SJSA1 (cell line): Measurements from ENCODE around the gene TFF2. TPM values are rescaled to one million over a fixed set of nuclear protein-coding genes. Genes with fewer than 3 reads are reported as not detected.

Experiments
- DNase-seq, 2 experiments: peaks; one replicate each; pipeline ENCODE4 v3.0.0-alpha.2; 2015 to 2020; ENCODE audit warnings: low spot score in 2 of 2, low read depth in 1 of 2
- H3K27ac ChIP-seq: fragments of 250-450 bp; sonication (Bioruptor Pico); 2 replicates; pipeline ENCODE4 v1.5.1; 2020; ENCODE audit warnings: mild to moderate bottlenecking, moderate library complexity
- H3K27me3 ChIP-seq: fragments of 250-450 bp; sonication (Bioruptor Pico); replicated peaks from 2 replicates; pipeline ENCODE4 v1.5.1; 2020; ENCODE audit warnings: mild to moderate bottlenecking, moderate library complexity
- H3K36me3 ChIP-seq: fragments of 250-450 bp; sonication (Bioruptor Pico); 2 replicates; pipeline ENCODE4 v1.5.1; 2020; ENCODE audit warnings: mild to moderate bottlenecking
- H3K4me1 ChIP-seq: fragments of 250-450 bp; sonication (Bioruptor Pico); replicated peaks from 2 replicates; pipeline ENCODE4 v1.6.1; 2021; ENCODE audit warnings: mild to moderate bottlenecking
- H3K4me3 ChIP-seq: fragments of 250-450 bp; sonication (Bioruptor Pico); 2 replicates; pipeline ENCODE4 v1.5.1; 2020; ENCODE audit warnings: mild to moderate bottlenecking
- H3K9me3 ChIP-seq: fragments of 250-450 bp; sonication (Bioruptor Pico); replicated peaks from 2 replicates; pipeline ENCODE4 v1.5.1; 2020; ENCODE audit warnings: mild to moderate bottlenecking
- total RNA-seq: library from RNA; depleted of rRNA; stranded (reverse); fragments of >200 nt; shearing (Covaris generic); gene quantifications from 2 replicates; pipeline ENCODE4 v1.2.3, GENCODE V29; 2014

TFF2 gene
- total RNA-seq, 1 experiment from 2014 or later: not detected

DNA sequence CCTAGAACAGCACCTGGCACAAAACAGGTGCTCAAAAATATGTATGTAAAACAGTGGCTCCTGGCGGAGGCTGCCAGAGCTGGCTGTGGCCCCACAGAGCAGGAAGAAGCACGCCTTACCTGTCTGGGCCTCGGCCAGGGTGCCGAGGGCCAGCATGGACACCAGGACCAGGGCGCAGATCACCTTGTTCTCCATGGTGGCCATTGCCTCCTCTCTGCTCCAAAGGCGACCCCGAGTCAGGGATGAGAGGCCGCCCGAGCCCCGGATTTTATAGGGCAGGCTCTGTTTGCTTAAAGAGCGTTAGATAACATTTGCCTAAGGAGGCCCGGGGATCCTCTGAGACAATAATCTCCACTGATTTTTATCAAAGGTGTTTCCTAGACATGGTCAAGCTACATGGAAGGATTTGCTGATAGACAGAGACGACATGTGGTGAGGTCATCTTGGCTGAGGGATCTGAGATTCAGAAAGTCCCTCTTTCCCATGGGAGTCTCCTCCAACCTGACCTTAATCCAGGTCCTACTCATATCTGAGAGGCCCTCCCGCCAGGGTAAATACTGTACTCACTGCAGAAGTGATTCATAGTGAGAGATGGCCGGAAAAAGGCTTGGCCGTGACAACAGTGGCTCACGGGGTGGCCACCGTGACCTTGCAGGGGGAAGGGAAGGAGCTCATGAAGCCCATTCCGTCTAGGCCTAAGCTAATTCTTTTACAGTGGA is 15.7 kb upstream of the TFF2 start, which contains the start of gene TFF1:
Gene TFF1, minus strand, starts transcription at position 244 of the 719 bp plus-strand sequence. Its CDS starts 40 bp downstream, at position 204.
- peaks cover 12% of the 10 kb centered on the region for H3K4me1 ChIP-seq
- H3K36me3 ChIP-seq: no peaks in the 10 kb centered on the region
- DNase-seq: peak; percentile 58 to 65
- no peaks in the 10 kb centered on the region for H3K9me3 ChIP-seq
- no peak within 1 kb of the TSS for H3K4me3 ChIP-seq
- 0 out of 2 replicates have a peak, but pooled peaks cover 3% of the 10 kb centered on the region for H3K27me3 ChIP-seq
- peak within 1 kb of the TSS; percentile 47 for H3K27ac ChIP-seq

DNA sequence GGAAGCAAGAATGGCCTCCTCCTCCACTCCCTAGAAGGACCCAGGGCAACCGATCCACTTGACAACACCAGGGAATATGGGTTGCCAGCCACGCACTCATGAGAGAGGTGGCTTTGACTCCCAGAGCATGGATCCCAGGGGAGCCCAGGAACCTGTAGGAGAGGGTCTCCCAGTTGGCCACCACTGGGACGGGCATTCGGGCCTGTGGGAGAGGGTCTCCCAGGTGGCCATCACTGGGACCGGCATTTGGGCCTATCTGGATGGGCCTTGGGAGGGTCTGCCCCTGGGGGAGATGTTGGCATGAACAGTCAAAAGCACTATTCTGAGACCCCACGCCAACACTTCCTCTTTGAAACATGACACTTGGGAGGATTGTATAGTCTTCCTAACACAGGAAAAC is 15.0 kb upstream of the TFF2 start:
- H3K4me3 ChIP-seq: no peak overlapping the region
- 0 out of 2 replicates have a peak, but pooled peaks cover 3% of the 10 kb centered on the region for H3K27me3 ChIP-seq
- no peak for DNase-seq
- no peaks in the 10 kb centered on the region for H3K36me3 ChIP-seq
- peaks cover 12% of the 10 kb centered on the region for H3K4me1 ChIP-seq
- H3K9me3 ChIP-seq: no peaks in the 10 kb centered on the region
- H3K27ac ChIP-seq: no peak overlapping the region

GRCh38 chr21:42364304-42364865 is 13.6 kb upstream of the TFF2 start:
- 0 out of 2 replicates have a peak, but pooled peaks cover 3% of the 10 kb centered on the region for H3K27me3 ChIP-seq
- DNase-seq: no peak
- peaks cover 12% of the 10 kb centered on the region for H3K4me1 ChIP-seq
- H3K4me3 ChIP-seq: no peak overlapping the region
- no peak overlapping the region for H3K27ac ChIP-seq
- H3K36me3 ChIP-seq: no peaks in the 10 kb centered on the region
- H3K9me3 ChIP-seq: no peaks in the 10 kb centered on the region

DNA sequence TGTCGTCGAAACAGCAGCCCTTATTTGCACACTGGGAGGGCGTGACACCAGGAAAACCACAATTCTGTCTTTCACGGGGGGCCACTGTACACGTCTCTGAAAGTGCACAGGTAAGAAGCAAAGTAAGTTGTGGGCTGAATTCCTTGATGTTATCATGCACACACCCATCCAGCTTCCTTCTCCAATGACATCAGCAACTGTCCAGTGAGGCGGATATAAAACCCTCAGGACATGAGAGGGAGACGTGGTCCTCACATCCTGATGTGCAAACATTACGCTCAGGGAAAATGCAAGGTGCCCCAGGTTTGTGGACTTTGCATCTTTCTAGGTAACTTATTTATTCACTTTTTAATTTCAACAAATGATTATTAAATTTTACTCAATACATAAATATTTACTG is 12.5 kb upstream of the TFF2 start:
- no peak overlapping the region for H3K4me3 ChIP-seq
- no peaks in the 10 kb centered on the region for H3K9me3 ChIP-seq
- DNase-seq: no peak
- 0 out of 2 replicates have a peak, but pooled peaks cover 3% of the 10 kb centered on the region for H3K27me3 ChIP-seq
- H3K4me1 ChIP-seq: peaks cover 12% of the 10 kb centered on the region
- no peak overlapping the region for H3K27ac ChIP-seq
- no peaks in the 10 kb centered on the region for H3K36me3 ChIP-seq

GRCh38 chr21:42362700-42363099 is 11.9 kb upstream of the TFF2 start:
- DNase-seq: no peak

DNA sequence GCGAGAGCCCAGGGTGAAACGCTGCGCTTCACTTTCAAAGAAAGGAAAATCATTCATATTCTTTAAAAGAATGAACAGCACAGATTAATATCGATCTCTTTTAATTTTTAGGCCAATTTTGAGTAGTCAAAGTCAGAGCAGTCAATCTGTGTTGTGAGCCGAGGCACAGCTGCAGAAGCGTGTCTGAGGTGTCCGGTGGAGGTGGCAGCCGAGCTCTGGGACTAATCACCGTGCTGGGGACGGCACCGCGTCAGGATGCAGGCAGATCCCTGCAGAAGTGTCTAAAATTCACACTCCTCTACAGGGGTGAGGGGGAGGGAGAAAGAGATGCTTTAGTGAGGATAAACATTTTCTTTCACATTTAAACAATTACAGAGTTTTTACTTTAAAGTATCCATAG is 11.4 kb upstream of the TFF2 start:
- no peaks in the 10 kb centered on the region for H3K36me3 ChIP-seq
- H3K27ac ChIP-seq: no peak overlapping the region

More at GRCh38 chr21:42362700-42363099, 11.9 kb upstream of the TFF2 start:
- 0 out of 2 replicates have a peak, but pooled peaks cover 3% of the 10 kb centered on the region for H3K27me3 ChIP-seq
- H3K36me3 ChIP-seq: no peaks in the 10 kb centered on the region
- no peak overlapping the region for H3K4me3 ChIP-seq
- peaks cover 12% of the 10 kb centered on the region for H3K4me1 ChIP-seq
- no peak overlapping the region for H3K27ac ChIP-seq
- H3K9me3 ChIP-seq: no peaks in the 10 kb centered on the region

GRCh38 chr21:42361286-42361685 is 10.5 kb upstream of the TFF2 start:
- Histone ChIP-seq H3K9me3 (no peaks in the 10 kb centered on the region), H3K4me1 (peaks cover 3% of the 10 kb centered on the region), H3K36me3 (no peaks in the 10 kb centered on the region), H3K27ac (no peak overlapping the region), H3K4me3 (no peak overlapping the region), H3K27me3 (0 out of 2 replicates have a peak, but pooled peaks cover 3% of the 10 kb centered on the region)
- no peak for DNase-seq

More for the DNA sequence above, 11.4 kb upstream of the TFF2 start:
- no peak overlapping the region for H3K4me3 ChIP-seq
- H3K27me3 ChIP-seq: 0 out of 2 replicates have a peak, but pooled peaks cover 3% of the 10 kb centered on the region
- H3K9me3 ChIP-seq: no peaks in the 10 kb centered on the region
- no peak for DNase-seq
- peaks cover 12% of the 10 kb centered on the region for H3K4me1 ChIP-seq

- no peaks in the 10 kb centered on the region for H3K4me1 ChIP-seq
- DNase-seq: peak; percentile 51 to 64
- H3K4me3 ChIP-seq: no peak overlapping the region
- no peaks in the 10 kb centered on the region; the same call in 1 of the 2 replicates for H3K9me3 ChIP-seq
- 0 out of 2 replicates have a peak, but pooled peaks cover 3% of the 10 kb centered on the region for H3K27me3 ChIP-seq
- H3K36me3 ChIP-seq: no peaks in the 10 kb centered on the region
- H3K27ac ChIP-seq: no peak overlapping the region
Observed at GRCh38 chr21:42360317-42360716, 9.5 kb upstream of the TFF2 start.

GRCh38 chr21:42358937-42359336 is 8.1 kb upstream of the TFF2 start:
- Histone ChIP-seq H3K27ac (no peak overlapping the region), H3K9me3 (no peaks in the 10 kb centered on the region; the same call in 1 of the 2 replicates), H3K27me3 (0 out of 2 replicates have a peak, but pooled peaks cover 3% of the 10 kb centered on the region), H3K36me3 (no peaks in the 10 kb centered on the region), H3K4me3 (no peak overlapping the region), H3K4me1 (no peaks in the 10 kb centered on the region)
- no peak for DNase-seq

- 0 out of 2 replicates have a peak, but pooled peaks cover under 1% of the 10 kb centered on the region for H3K27me3 ChIP-seq
- H3K4me3 ChIP-seq: no peak overlapping the region
- H3K36me3 ChIP-seq: no peaks in the 10 kb centered on the region
- H3K9me3 ChIP-seq: no peaks in the 10 kb centered on the region; the same call in 1 of the 2 replicates
- no peaks in the 10 kb centered on the region for H3K4me1 ChIP-seq
- DNase-seq: no peak
- no peak overlapping the region for H3K27ac ChIP-seq
Observed at GRCh38 chr21:42358261-42358660, 7.5 kb upstream of the TFF2 start.

GRCh38 chr21:42357307-42357706 is 6.5 kb upstream of the TFF2 start:
- Histone ChIP-seq H3K9me3 (no peaks in the 10 kb centered on the region; the same call in 1 of the 2 replicates), H3K36me3 (no peaks in the 10 kb centered on the region), H3K4me3 (no peak overlapping the region), H3K27me3 (no peaks in the 10 kb centered on the region), H3K4me1 (no peaks in the 10 kb centered on the region), H3K27ac (no peak overlapping the region)
- DNase-seq: no peak

DNA sequence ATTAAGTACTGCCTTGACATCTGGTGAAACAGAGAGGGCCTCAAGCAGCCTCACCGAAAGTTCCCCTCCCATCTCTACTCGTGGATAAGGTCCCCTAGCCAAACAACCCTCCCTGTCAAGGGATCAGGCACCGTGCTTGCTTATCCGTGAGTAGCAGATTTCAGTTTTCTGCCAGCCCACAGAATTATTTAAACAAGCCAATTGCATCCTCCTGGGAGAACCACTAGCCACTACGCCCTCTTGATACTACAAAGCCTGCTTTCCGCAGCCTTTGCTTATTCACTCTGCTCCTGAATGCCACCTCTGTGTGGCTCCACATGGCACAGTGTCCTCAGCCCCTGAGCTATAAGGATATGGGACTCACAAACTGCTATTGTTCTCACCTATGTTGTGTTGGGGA is 5.9 kb upstream of the TFF2 start:
- Histone ChIP-seq H3K4me3 (no peak overlapping the region), H3K27ac (no peak overlapping the region), H3K9me3 (no peaks in the 10 kb centered on the region; the same call in 1 of the 2 replicates), H3K4me1 (no peaks in the 10 kb centered on the region), H3K27me3 (no peaks in the 10 kb centered on the region), H3K36me3 (no peaks in the 10 kb centered on the region)
- no peak for DNase-seq

GRCh38 chr21:42356046-42356445 is 5.3 kb upstream of the TFF2 start:
- H3K9me3 ChIP-seq: no peaks in the 10 kb centered on the region; the same call in 1 of the 2 replicates
- H3K36me3 ChIP-seq: no peaks in the 10 kb centered on the region
- no peaks in the 10 kb centered on the region for H3K27me3 ChIP-seq
- no peaks in the 10 kb centered on the region for H3K4me1 ChIP-seq
- DNase-seq: no peak
- H3K27ac ChIP-seq: no peak overlapping the region
- H3K4me3 ChIP-seq: no peak overlapping the region

DNA sequence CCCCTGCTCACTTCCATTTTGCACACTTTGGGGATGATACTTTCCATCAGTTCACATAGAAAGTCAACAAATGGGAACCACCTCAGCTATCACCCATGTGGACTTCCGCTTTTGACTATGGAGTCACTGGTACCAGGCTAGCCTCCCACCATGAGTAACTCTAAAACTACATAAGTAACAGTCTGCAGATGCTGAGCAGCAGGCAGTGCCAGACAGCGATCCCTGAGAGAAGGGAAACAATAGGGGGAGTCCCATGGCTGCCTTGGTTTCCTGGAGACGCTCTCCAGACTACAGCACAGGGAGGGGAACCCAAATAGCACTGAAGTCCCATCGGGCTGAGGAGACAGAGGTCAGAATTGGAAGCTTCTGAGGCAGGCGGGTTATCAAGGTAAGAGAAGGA is 2.8 kb upstream of the TFF2 start:
- DNase-seq: no peak
- Histone ChIP-seq H3K9me3 (no peaks in the 10 kb centered on the region; the same call in 1 of the 2 replicates), H3K36me3 (no peaks in the 10 kb centered on the region), H3K4me1 (no peaks in the 10 kb centered on the region), H3K27me3 (no peaks in the 10 kb centered on the region), H3K27ac (no peak overlapping the region), H3K4me3 (no peak overlapping the region)
